HG03342 (cell line): ENCODE results near the gene ZCCHC7.
"Not testable (repeated sequence)": the region's sequence is repeated elsewhere in the genome, so short reads cannot be mapped to it uniquely, and the experiment has no call there.

ENCODE experiments used
- ATAC-seq: cut with Tn5 transposase; IDR thresholded peaks from one replicate; pipeline ENCODE4 v1.9.1; 2021; ENCODE audit warnings: mild to moderate bottlenecking, moderate library complexity; ENCODE audit not compliant: unreplicated experiment

Gene ZCCHC7

GRCh38 chr9:37172557-37172956 is 52.2 kb downstream of the ZCCHC7 start:
- ATAC-seq = no peak

- ATAC-seq = no peak
Observed at GRCh38 chr9:37174247-37174646, 53.9 kb downstream of the ZCCHC7 start.

- no peak for ATAC-seq
Observed at GRCh38 chr9:37178742-37179141, 58.4 kb downstream of the ZCCHC7 start.

- no peak for ATAC-seq
Observed at GRCh38 chr9:37179576-37179975, 59.2 kb downstream of the ZCCHC7 start.

GRCh38 chr9:37180138-37180537 is 59.8 kb downstream of the ZCCHC7 start:
- no peak for ATAC-seq

- no peak for ATAC-seq
Observed at GRCh38 chr9:37182718-37183117, 62.3 kb downstream of the ZCCHC7 start.

- no peak for ATAC-seq
Observed at GRCh38 chr9:37184905-37185867, 64.8 kb downstream of the ZCCHC7 start.

- no peak for ATAC-seq
Observed at GRCh38 chr9:37187292-37187691, 66.9 kb downstream of the ZCCHC7 start.

- ATAC-seq = peak; percentile 50
Observed at GRCh38 chr9:37187713-37188439, 67.5 kb downstream of the ZCCHC7 start.

- not testable (repeated sequence) for ATAC-seq
Observed at GRCh38 chr9:37190739-37191138, 70.4 kb downstream of the ZCCHC7 start.

GRCh38 chr9:37191403-37192089 is 71.2 kb downstream of the ZCCHC7 start:
- ATAC-seq = no peak

- no peak for ATAC-seq
Observed at GRCh38 chr9:37192803-37193202, 72.4 kb downstream of the ZCCHC7 start.

GRCh38 chr9:37197158-37198038 is 77.0 kb downstream of the ZCCHC7 start:
- ATAC-seq = no peak

GRCh38 chr9:37198039-37198729 is 77.8 kb downstream of the ZCCHC7 start:
- ATAC-seq = no peak

GRCh38 chr9:37198831-37199230 is 78.5 kb downstream of the ZCCHC7 start:
- no peak for ATAC-seq

- no peak for ATAC-seq
Observed at GRCh38 chr9:37200433-37201005, 80.1 kb downstream of the ZCCHC7 start.

GRCh38 chr9:37201581-37201980 is 81.2 kb downstream of the ZCCHC7 start:
- no peak for ATAC-seq

GRCh38 chr9:37202091-37202490 is 81.7 kb downstream of the ZCCHC7 start:
- no peak for ATAC-seq

GRCh38 chr9:37203456-37203855 is 83.1 kb downstream of the ZCCHC7 start:
- ATAC-seq = not testable (repeated sequence)
